Measurements from ENCODE around the gene SFMBT2. TPM values are rescaled to one million over a fixed set of nuclear protein-coding genes. Genes with fewer than 3 reads are reported as not detected.

Gene SFMBT2
- total and polyA plus RNA-seq, 2 of the 4 experiments (the other 2 are of a cell fraction) = 0.70 to 1.3 TPM

DNA sequence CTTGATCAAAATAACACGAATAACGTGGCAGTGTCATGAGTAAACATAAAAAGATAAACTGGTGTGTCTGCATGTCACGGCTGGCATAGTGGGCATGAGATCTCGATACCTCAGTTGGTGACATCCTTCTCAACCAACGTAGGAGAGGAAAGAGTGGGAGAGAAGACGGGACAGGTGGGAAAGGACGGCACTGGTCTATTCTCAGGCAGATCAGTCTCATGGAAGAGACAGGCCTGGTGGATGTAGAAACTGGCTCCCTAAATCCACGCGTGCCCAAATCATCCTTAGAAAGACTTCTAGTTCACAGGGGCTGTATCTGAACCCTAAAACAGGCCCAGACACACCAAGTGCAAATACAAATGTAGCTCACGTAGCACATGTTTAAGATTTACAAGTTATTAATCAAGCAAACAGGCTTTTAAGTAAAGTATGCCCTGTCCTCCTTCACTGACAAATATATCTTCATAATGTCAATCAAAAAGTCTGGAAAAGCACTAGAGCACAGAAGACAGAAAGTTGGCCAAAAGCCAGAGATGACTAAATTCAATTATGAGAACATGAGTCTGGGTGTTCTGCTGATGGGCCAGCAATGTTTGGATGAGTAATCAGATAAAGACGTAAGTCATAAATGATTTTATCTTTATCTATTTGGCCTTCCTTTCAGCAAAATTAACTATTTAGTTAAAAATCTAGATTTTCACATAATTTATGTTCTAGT, 56.3 kb downstream of the SFMBT2 start:
- ATAC-seq (ENCODE audit: low read depth) (no peak), DNase-seq (peak; percentile 80)
- intact Hi-C loops (cut with micrococcal nuclease) (no loop called here), in situ Hi-C loops (cut with MboI; ENCODE audit: low sequenced_read_pairs) (no loop called here), dilution Hi-C loops (cut with HindIII; ENCODE audit: low sequenced_read_pairs, unreplicated experiment) (no loop called here)
- H3K36me3 ChIP-seq (ENCODE audit: control insufficient read depth, insufficient read depth, low read length) = no peaks in the 10 kb centered on the region
- POLR2A ChIA-PET (ENCODE audit: unreplicated experiment) = no interaction called here
- WGBS, 2 experiments (ENCODE audit: extremely low coverage in 2 of 2, insufficient read length in 1 of 2) = 78% methylated on average over 4 of the region's 11 CpGs; no CpG with 5 or more reads in 1 of the 2 experiments
- H3K4me2 ChIP-seq (ENCODE audit: low read depth, low read length) = no peak overlapping the region
- no peak overlapping the region for H3K4ac ChIP-seq (ENCODE audit: low read depth, low read length)
- no peak overlapping the region for H3K4me3 ChIP-seq (ENCODE audit: insufficient read depth, low read depth, low read length)
- no peak overlapping the region for H3K9ac ChIP-seq (ENCODE audit: low read depth, low read length)
- no peak overlapping the region for H2AK9ac ChIP-seq (replicated peaks; ENCODE audit: low read depth, low read length, poor library complexity)
- no peak overlapping the region for H4K91ac ChIP-seq (ENCODE audit: insufficient read depth, low read depth, low read length)
- H3K4me1 ChIP-seq (ENCODE audit: control insufficient read depth, insufficient read depth, low read length) = 0 out of 2 replicates have a peak, but pooled peaks cover 2% of the 10 kb centered on the region
- CTCF ChIA-PET = no interaction called here
- H3K23ac ChIP-seq (ENCODE audit: low read depth, low read length) = no peak overlapping the region
- H2BK120ac ChIP-seq (ENCODE audit: low read depth, low read length) = no peak overlapping the region; the same call in 1 of the 2 replicates
- peaks cover 2% of the 10 kb centered on the region; the same call in 1 of the 2 replicates for H3K9me1 ChIP-seq (ENCODE audit: insufficient read depth, low read length)
- H3K56ac ChIP-seq (ENCODE audit: extremely low read depth, insufficient read depth, low read length) = no peak overlapping the region
- H2AFZ ChIP-seq (replicated peaks; ENCODE audit: low read length, poor library complexity) = no peak overlapping the region
- no peak overlapping the region for H2BK5ac ChIP-seq (ENCODE audit: low read depth, low read length, poor library complexity, severe bottlenecking)
- H2AK5ac ChIP-seq (ENCODE audit: low read depth, low read length) = peak overlapping the region; percentile 10
- peak overlapping the region; percentile 20; the same call in 1 of the 3 replicates for H2BK15ac ChIP-seq (ENCODE audit: low read depth, low read length)
- 0 out of 2 replicates have a peak overlapping the region, but pooled peaks have one; percentile 58 for H2BK20ac ChIP-seq (ENCODE audit: low read depth, low read length)
- TF ChIP-seq SMC3 (IDR thresholded peaks at IDR 0.05; ENCODE audit: low read depth, low read length) (no peak), FOS (IDR thresholded peaks at IDR 0.05; ENCODE audit: low read depth, low read length) (0 out of 2 replicates have a peak, but pooled peaks have one; percentile 24), MAFK (IDR thresholded peaks at IDR 0.05; ENCODE audit: low read depth, low read length) (no peak)
- no peaks in the 10 kb centered on the region for H3K79me1 ChIP-seq (ENCODE audit: low read depth in 1 of 2, low read length in 2 of 2)
- H4K5ac ChIP-seq (ENCODE audit: low read depth, low read length) = no peak overlapping the region
- no peak overlapping the region for H3K14ac ChIP-seq (replicated peaks; ENCODE audit: low read depth, low read length)
- no peak overlapping the region for H3K27ac ChIP-seq (ENCODE audit: insufficient read depth, low read length)
- no peaks in the 10 kb centered on the region; the same call in 1 of the 2 replicates for H3K9me3 ChIP-seq (ENCODE audit: control insufficient read depth, insufficient read depth, low read length)
- H4K20me1 ChIP-seq (ENCODE audit: insufficient read depth, low read length) = no peaks in the 10 kb centered on the region
- no peak overlapping the region for H4K8ac ChIP-seq (ENCODE audit: low read depth in 2 of 2, low read length in 2 of 2)
- no peaks in the 10 kb centered on the region for H3K27me3 ChIP-seq (ENCODE audit: control insufficient read depth, insufficient read depth, low read length)
- H3K18ac ChIP-seq (ENCODE audit: low read depth, low read length) = no peak overlapping the region
- no TSS peak for BruUV-seq (replicated peaks)

All from IMR-90 (cell line).